NB4 (cell line): ENCODE measurements around the gene FAU.

Experiments used
- CTCF ChIP-seq: IDR thresholded peaks from one replicate; pipeline ENCODE4 v1.5.1; 2012; ENCODE audit warnings: low read depth, low read length
- MAX ChIP-seq: IDR thresholded peaks from 2 replicates; pipeline ENCODE4 v1.6.1; 2011; ENCODE audit warnings: low read depth, low read length
- MYC ChIP-seq: IDR thresholded peaks from 2 replicates; pipeline ENCODE4 v1.6.1; 2011; ENCODE audit warnings: low read depth, low read length
- POLR2A ChIP-seq: IDR thresholded peaks from 2 replicates; pipeline ENCODE4 v1.6.1; 2011; ENCODE audit warnings: mild to moderate bottlenecking; ENCODE audit not compliant: insufficient read length; ENCODE audit errors: extremely low read depth

- TF ChIP-seq CTCF (no peak), POLR2A (no peak), MAX (no peak), MYC (no peak)
Measured at GRCh38 chr11:65124480-65125196, 2.7 kb upstream of the FAU start.
